GM12874 (cell line): Measurements from ENCODE around the gene DIAPH2.

Source experiments
- CTCF ChIP-seq: IDR thresholded peaks from 2 replicates; pipeline ENCODE4 v1.5.1; 2011; ENCODE audit warnings: low read depth, mild to moderate bottlenecking, control low read depth, low read length, moderate library complexity; ENCODE audit not compliant: insufficient read depth

The DIAPH2 gene

GRCh38 chrX:97639526-97639925 lies 954.9 kb downstream of the DIAPH2 start:
- no peak for TF ChIP-seq CTCF
